Mammary epithelial cell (primary cell): Measurements from ENCODE around the gene FTH1.

ENCODE experiments used
- CTCF ChIP-seq, 2 donors: IDR thresholded peaks in 1 of 2; conservative IDR thresholded peaks in 1 of 2; 2 replicates each; pipeline ENCODE4 v1.5.1; 2011 to 2012; ENCODE audit warnings: inconsistent platforms in 2 of 2, low read length in 2 of 2, mild to moderate bottlenecking in 2 of 2, control low read depth in 1 of 2, low read depth in 1 of 2; ENCODE audit not compliant: insufficient read depth in 1 of 2; ENCODE audit errors: extremely low read depth in 1 of 2
- EZH2 ChIP-seq: IDR thresholded peaks from 2 replicates; pipeline ENCODE4 v1.6.1; 2012; ENCODE audit warnings: low read length, inconsistent platforms, borderline replicate concordance

GRCh38 chr11:61969838-61970662, 2.6 kb upstream of the FTH1 start:
- TF ChIP-seq CTCF (conservative IDR thresholded peaks at IDR 0.05 in 1 of 2, IDR thresholded peaks at IDR 0.05 in 1 of 2; ENCODE audit: extremely low read depth in 1 of 2, insufficient read depth in 1 of 2, low read depth in 1 of 2, low read length in 2 of 2) (no peak), EZH2 (no peak)
